HG03095 (cell line): ENCODE measurements around the gene DOK3.

Source experiments
- ATAC-seq: cut with Tn5 transposase; IDR thresholded peaks from one replicate; pipeline ENCODE4 v1.9.1; 2021; ENCODE audit warnings: moderate library complexity; ENCODE audit not compliant: unreplicated experiment

The DOK3 gene

DNA sequence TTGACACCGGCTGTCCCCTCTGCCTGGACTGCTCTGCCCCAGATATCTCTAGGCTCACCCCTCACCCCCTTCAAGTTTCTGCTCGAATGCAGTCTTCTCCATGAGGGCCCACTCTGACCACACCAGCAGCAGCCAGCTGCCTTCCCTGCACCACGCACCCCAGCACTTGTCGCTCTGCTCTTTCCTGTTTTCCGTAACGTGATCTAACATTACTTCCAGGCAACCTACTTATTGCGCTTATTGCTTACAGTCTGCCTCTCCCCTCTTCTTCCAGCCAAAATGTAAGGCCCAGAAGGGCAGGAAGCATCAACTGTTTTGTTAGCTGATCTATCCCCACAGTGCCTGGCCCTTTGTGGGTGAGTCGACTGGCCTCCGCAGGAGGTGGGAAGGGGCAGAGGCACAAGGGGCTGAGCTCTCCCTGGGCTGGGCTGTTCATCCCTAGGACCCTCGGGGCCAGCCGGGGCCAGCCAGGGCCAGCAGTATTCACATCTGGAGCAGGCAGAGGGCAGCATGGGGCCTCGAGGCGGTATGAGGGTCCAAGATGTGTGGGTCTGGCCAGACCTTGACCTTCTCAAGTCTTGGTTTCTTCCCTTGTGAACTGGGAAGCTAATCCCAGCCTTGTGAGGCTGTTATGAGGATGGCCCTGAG lies 24.6 kb downstream of the DOK3 start:
- ATAC-seq = no peak

DNA sequence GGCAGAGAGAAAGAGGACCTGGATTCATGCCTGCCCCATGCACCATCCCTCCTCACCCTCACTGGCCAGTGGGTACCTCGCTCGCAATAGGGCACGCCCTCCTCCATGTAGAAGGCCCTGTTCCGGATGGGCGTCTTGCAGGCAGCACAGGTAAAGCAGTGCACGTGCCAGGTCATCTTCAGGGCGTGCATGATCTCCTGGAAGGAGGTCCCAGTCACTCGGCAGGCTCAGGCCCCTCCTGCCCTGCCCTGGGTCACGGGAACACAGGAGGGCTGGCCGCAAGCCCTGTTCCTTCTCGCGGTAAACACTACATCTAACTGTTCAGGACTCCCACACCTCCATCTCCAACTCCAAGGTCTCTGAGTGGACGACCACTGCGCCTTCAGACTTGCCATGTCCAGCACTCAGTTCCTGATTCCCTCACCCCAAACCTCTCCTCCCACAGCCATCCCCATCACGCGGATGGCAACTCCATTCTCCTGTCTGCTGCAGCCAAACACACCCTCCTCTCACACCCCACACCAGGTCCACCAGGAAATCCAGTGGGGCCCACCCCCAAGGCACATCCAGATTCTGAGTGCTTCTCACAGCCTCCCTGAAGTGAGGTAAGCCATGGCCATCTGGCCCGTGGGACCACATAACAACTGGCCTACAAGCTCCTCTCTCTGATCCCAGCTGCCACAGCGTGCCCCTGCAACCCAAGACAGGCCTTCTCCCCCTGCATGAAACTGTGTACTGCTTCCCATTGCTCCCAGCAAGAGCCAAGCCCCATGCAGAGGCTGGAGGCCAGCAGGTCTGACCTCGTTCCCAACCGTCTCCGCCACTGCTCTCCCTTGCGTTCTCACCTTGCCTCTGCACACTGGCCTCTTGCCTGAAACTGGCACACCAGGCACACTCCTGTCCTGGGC lies 25.4 kb downstream of the DOK3 start:
- ATAC-seq = no peak

DNA sequence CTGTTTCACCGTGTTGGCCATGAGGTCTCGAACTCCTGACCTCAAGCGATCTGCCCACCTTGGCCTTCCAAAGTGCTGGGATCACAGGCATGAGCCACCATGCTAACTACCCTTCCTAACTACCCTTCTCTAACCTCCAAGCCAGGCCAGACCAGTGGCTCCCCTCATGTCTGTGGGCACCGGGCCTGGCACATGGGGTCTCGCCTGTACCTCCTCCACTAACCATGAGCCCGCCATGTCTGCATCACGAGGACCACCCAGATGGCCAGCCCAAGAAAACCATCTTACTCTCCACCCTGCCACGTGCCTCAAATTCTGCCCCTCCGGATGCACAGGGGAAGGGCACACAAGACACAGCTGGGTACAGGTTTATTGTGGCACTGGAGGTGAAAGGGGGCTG lies 26.6 kb downstream of the DOK3 start:
- no peak for ATAC-seq

DNA sequence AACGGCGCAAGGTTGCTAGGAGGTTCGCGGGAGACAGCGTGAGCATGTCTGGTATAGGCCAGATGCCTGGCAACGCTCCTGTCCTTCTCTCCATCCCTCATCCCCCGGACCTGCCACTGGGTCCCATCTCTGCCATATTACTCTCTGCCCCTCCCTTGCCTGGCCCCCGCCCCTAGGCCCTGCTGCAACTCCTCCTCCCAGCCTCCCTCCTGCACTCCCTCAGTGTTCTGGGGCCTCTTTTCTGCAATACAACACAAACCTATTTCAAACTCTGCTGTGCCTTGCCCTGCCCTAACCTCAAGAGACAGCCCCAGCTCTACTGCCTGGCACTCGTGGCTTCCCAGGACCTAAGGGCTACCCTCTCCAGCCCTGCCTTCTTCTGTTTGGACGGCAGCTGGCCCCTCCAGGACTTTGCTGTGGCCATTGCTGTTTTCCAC lies 27.2 kb downstream of the DOK3 start:
- ATAC-seq = no peak

DNA sequence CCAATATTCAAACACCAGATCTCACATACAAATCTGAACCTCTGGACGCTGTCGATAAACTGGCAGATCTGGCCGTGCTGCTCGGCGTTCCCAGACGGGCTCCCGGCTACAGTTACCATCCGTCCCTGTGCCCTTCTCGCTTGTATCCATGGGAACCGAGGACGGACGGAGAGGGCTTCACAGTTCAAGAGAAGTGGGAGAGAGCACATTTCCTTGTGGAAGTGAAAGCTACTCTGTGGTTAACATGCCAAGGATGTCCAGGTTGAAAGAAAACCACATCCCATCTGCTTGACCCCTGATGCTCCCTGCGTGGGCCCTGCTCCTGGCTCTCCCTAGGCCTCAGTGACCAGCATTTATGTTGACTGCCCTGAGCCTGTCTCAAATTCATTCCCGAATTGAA lies 29.9 kb downstream of the DOK3 start:
- ATAC-seq = no peak

DNA sequence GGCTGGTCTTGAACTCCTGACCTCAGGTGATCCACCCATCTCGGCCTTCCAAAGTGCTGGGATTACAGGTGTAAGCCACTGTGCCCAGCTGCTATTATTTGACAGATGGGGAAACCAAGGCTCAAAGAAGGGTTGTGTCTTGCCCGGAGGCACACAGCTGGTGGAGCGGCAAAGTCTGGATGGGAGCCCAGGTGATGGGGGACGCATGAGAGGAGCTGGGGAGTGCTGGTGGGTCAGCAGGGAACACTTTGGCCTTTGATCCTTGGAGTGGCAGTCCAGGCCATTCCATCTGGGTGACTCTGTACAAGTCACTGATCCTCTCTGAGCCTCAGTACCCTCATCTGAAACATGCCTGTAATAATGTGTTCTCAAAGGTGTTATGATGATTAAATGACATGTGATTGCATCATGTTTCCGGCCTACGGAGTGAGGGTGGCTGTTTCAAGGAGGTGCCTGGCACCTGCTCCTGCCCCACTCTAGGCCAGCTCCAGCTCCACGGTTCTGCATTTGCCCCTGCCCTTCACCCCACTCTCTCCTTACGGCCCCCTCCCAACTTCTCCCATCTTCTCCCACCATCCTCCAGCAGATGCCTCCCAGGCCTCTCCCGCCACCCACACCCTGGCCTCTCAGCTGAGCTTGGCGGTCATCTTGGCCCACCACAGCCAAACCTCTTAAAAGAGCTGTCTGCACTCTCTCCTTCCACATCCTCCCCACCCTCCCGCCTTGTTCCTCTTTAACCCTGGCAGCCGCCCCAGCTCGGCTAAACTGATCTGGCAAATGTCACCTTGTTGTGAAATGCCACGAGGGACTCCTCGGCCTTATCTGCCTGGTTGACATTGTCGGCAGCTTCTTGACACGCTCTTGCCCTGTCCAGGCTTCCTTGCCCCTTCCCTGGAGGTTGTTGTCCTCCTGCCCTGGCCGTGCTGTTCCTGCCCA lies 30.6 kb downstream of the DOK3 start:
- ATAC-seq = no peak

DNA sequence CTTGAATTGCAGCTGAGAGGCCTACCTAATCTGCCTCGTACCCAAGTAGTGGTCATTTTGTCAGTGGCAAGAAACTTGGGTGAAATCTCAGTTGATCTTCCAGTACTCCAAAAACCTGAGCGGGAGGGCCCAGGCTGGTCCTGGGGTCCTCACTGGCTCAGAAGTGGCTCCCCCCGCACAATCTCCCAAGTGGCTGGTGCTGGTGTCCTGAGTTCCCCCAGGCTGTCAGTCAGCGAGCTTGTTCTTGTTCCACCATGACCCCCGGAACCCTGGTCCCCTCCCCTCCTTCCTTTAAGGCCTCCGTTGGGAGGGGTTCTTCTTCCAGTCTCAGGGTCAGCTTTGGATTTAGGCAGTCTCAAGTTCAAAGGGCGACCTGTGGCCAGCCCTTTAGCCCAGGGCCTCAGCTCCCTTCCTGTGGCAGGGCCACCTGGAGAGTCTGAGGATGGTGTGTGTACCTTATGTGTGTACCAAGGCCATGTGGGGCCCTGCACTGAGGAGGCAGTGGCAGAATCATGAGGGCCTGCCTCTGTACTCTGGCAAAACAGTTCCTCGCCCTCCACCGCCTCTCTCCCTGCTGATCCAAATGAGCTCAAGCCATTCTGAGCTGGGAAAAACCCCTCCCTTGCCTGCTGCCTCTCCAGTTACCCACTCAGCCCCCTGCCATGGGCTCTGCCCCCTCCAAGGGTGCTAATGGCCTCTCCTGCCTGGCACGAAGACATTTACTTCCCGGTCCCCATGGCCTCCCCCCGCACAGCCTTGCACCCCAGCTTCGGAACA lies 31.7 kb downstream of the DOK3 start:
- no peak for ATAC-seq

DNA sequence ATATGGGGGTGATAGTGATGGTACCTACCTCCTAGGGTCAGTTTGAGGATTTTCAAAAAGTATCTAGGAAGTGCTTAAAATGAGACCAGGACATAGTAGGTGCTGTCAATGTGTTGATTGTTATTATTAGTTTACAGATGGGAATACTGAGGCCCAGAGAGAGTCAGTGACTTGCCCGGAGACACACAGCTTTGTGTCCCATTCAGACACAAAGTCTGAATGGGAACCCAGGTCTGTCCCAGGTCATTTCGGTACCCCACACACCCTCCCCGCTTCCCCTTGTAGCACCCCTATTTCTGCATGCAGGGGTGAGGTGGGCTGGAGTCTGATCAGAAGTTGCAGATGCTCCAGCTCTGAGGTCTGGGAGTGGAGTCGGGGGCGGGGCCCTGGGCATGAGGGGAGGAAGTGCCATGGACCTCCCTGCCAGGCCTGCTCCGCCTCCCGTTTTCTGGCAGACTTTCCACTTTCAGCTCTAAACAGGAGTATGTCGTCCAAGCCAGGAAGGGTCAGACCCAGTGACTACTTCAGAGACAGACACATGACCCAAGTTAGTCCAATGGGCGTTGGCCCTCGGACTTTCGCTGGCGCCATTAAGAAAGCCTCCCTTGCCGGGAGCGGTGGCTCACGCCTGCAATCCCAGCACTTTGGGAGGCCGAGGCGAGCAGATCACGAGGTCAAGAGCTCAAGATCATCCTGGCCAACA lies 32.9 kb downstream of the DOK3 start:
- ATAC-seq = no peak

DNA sequence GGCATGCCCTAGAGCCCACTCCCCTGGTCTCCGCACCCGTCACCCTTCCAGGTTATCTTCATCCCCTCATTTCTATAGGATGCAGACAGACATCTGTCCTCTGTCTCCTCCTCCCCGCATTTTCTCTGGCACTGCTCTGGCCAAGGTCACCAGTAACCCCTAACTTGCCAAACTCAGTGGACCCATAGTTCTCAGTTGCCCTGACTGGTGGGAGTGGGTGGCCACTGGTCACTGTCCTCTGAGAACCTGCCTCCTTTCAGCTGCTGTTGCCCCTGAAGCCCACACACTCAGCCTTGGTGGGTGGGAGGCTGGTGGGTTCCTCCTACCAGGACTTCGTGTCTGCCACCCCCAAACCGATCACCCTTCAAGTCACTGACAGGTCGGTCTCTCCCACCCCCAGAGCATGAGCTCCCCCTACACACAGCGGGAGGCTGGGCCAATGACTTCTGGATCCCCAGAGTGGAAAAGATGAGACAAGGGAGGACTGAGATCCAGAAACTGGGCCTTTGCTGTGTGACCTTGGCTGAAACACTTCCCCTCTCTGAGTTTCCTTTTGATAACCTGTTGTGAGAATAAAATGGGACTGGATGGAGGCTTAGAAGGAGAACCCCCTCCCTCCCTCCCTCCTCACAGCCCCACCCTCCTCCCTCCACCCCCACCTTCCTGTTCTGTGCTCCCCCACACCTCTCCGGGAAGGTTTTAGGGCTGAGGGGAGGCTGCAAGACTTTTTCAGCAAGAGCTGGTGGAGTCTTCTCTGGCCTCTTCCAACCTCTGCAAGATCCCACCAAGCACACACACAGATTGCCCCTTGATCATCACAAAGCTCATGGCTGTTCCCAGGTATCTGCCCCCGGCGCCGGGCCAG lies 33.8 kb downstream of the DOK3 start:
- no peak for ATAC-seq

DNA sequence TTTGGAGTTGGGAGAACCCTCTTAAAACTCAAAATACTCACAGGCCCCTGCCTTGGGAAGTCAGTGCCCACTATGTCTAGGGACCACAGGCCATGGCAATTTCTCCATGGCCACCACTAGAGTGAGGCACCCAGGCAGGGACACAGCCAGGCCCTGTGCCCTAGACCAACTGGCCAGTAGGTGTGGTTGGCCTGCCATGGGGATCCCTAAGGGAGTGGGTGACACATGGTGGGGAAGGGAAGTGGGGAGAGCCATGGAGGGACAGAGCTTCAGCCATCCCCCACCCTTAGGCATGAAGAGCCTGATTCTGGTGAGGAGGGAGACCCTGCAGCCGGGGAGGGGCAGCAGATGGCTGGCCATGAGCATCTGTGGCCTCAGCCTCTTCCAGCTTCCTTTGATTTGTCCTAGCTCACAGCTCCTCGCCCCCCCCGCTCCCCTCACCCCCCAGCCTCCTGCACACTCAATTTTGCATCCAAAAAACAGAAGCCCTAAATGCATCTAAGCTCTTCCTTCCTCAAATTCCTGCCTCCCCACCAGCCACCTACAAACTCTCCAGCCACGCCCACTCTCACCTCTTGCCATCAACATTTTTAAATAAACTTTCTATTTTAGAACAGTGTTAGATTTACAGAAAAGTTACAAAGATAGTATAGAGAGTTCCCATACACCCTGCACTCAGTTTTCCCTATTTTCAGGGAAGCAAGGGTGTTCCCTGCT lies 34.6 kb downstream of the DOK3 start:
- ATAC-seq = no peak

DNA sequence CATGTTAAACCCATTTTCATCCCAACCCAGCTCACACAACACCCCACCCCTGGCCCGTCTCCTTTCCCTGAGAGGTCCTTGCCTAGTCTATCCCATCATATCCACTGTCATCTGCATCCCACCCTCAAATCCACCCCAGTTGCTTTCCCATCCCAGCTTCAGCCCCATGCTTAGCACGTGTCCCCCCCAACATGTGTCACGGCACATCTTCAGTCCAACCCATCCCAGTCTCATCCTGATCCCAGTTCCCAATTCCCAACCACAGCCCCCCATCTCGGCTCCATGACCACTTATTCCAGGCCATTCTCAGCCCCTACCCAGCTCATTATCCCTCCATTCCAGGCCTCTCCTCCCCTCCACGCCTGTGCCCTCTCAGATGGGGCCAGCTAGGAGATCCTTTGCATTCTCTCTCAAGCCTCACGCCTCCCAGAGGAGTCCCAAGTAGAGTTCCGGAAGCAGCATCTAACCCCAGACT lies 35.6 kb downstream of the DOK3 start:
- no peak for ATAC-seq

DNA sequence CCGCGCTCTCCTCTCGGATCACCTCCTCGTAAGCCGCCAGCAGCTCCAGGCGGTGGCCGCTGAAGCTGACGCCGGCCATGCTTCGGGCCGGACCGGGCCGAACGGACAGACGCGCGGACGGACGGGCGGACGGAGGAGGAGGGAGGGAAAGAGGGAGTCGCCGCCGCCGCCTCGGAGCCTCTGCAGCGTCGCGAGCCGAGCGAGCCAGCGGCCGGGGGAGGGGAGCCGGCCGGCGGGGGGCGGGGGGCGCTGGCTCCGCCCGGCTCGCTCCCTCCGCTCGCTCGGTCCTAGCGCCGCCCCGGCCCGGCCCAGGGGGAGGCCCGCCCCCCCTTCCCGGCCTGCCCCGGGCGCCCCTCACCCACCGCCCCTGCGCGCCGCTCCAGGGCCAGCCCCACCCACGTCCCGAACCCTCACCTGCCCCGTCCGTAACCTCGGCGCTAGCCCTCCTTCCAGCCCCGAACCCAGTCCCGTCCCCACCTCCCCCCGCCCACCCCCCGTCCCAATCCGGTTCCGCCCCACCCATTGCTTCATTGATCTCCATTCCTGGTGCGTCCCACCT lies 36.1 kb downstream of the DOK3 start, which contains the start of gene DBN1:
Gene DBN1, minus strand, starts transcription at position 192 of the 559 bp plus-strand sequence. Its CDS starts 113 bp downstream, at position 79.
- no peak for ATAC-seq

DNA sequence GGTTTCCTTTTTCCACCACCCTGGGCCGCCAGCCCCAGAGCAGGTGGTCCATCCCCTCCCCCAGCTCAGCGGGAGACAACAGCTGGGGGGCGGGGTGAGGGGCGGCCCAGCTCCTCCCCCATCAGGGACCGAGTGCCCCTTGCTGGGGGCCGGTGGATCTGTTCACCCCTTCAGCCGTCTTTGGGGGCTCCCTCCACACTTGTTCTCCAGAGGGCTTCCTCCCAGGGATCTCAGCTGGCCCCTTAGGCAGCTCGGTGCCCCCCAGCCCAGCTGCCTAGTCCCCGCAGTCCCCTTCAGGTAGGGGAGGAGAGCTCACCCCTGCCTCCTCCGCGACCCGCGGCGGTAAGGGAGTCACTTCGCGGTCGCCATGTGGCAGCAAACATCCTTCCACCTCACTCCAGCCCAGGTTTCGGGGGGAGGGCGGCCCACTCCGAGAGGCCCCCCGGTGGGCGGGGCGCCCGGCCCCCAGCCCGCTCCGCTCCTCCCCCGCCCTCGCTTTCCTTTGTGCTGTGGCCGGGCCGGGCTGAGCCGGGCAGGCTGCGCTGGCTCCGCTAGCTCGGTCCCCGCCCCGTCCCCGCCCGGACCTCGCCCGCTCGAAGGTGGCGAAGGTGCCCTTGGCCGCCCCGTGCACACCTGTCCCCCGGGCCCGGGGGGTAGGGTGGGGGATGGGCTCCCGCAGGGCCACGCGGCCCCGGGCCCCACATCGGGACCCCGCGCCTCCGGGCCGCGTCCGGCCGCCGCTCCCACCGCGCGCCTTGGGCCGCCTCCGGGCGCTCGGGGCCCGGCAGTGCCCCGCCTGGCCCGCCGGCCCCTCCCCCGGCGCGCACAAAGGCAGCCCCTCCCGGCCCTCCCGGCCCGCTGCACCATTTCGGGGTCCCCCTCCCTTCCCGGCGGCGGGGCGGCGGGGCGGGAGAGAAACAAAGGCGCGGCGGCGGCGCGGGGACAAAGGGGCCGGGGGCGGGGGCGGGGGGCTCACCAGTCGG lies 36.9 kb downstream of the DOK3 start:
- ATAC-seq = no peak

DNA sequence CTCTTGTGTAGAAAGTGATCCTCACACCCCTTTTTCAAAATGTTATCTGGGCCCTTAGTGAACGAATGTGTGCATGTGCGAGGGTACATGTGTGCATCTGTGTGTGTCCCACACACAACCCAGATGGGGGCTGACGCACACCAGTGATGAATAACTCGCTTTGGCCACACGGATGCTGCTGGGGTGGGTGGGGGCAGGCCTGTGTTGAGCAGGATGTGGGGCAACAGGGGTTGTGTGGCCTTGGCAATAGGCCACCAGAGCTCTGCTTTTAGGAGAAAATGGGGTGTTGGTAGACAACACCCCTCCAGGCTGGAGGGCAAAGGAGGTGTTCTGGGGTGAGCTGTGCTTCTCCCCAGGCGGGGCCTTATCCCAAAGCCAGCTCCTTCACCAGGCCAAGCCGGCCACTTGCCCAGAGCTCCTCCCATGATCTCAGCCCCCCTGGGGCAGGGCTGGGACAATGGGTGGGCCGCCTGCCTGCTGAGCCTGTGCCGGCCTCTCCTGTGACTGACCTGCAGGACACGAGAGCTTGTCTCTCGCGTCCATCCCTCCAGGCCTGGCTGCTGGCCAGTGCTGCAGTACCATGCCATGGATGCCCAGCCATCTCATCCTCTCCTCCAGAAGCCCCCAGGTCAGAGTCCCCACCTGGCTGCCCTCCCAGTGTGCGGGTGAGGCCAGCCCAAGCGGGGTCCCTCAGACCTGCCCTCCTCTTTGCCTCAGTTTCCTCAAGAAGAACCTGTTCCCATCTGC lies 37.8 kb downstream of the DOK3 start:
- no peak for ATAC-seq

DNA sequence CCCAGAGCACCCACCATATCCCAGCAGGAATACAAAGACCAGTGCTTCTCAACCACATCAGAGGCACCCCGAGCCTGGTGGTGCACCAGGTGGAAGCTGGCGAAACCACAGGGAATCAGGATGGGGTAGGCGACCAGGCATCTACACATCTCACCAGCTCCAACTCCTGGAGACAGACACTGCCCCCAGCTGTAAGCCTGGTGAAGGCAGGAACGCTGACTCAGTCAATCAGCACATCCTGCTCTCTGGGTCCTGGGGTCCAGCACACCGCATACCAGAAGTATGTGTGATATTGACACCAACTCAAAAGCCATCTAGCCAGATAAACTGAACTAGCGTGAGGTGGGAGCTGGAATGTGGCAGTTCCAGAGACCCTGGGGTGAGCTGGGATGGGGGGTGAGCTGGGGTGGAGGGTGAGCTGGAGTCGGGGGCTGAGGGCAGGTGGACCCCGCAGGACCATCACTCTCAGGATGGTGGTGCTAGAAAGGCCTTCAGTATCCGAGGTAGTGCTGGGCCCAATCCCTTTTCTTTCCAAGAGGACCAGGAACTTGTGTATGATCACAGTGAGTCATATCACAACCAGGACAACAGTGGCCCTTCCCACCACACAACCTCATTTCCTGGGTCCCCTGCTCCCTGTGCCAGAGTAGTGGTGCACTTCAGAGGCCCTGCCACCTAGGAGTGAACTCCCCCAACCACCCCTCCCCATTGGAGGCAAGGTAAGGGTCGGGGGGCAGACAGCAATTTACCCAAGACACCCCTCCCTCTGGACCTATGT lies 38.7 kb downstream of the DOK3 start:
- ATAC-seq = no peak
